RKO (cell line): Measurements from ENCODE around the gene C11orf52.
A peak's percentile ranks its signal among the peaks of the same experiment; 100 is the strongest.

Experiments
- DNase-seq: peaks from one replicate; pipeline ENCODE4 v3.0.0-alpha.2; 2016; ENCODE audit warnings: low spot score

Gene C11orf52

DNA sequence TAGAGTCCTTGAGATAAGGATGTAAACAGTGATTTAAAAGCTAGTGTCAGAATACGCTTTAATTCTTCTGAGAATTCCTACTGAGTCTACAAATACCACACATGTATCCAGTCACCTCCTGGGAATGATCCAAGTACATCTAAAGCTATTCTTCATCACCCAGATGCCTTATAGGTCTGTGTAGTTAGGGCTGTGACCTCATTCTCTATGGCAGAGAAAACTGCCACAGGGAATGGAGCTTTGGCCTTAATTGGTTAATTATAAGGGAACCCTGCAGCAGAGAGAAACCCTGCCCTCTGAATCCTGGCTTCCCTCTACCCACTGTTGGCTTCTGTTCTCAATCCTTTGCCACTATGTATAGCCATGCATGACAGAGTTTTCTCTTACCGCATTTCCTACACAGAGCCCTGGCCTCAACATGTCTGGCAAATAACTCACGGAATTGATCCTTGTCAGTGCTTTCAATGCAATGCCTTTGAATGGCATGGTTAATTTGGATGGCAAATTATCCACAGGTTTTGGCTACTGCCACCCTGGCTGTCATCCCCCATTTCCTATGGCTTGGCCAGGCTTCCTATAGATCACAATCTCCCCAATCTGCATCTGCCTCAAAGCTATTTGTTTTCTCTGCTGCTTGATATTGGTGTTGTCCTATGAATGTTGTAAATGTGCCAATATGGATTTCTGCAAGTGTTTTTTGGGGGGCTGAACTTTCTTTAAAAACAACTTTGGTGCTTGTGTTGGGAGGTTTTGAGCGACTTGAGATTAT is 21.3 kb downstream of the C11orf52 start:
- peak; percentile 78 for DNase-seq

DNA sequence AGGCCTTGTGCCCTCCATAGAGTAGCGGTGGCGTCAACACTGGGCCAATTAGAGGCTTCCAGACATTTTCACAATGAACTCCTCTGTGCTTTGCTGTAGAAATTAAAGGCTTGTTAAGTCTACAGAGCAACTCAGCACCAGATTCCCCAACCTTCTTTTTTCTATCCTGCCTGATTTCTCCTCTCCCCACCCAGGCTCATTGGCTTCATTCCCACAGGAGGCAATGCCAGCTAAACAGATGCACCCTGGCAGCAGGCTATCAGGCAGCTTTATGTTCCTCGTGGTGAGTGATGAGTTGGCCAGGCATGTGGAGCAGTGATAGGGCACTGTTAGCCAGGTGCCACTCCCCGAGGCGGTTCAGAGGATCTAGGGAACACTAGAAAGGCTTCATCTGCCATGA is 23.2 kb downstream of the C11orf52 start:
- no peak for DNase-seq

GRCh38 chr11:111942829-111943228 is 24.1 kb downstream of the C11orf52 start:
- no peak for DNase-seq

- DNase-seq = no peak
Observed at GRCh38 chr11:111944139-111944538, 25.4 kb downstream of the C11orf52 start.

GRCh38 chr11:111944651-111945051 is 25.9 kb downstream of the C11orf52 start:
- DNase-seq = peak; percentile 27

DNA sequence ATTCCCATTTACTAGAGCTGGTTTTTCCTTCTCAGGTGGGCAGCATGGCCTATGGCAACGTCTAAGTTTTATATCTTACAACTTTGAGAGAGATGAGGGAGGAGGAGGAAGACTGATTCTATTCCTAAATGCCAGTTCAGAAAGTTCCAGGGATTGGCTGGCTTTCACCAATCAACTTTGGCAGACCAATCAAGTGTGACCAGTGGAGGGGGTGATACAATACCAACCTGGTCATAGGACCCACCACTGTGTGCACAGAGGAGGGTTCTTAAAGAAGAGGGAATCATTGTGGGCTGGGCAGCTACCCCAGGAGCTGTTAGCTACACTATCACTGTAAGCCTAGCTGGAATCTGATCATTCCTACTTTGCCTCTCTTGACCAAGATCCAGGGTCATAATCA is 26.5 kb downstream of the C11orf52 start:
- DNase-seq = no peak

DNA sequence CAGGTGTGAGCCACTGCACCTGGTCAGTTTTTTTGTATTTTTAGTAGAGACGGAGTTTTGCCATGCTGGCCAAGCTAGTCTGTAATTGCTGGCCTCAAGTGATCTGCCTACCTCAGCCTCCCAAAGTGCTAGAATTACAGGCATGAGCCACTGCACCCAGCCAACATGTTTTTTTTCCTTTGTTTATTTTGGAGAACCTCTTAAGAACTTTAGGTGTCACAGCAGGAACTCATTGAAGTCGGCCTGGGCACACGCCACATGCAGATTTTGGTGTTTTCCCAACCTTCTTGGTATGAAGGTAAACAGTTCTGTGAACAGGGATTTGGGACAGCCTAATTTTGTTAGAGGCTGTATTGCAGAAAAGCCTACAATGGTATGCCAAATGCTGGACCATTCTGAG is 27.8 kb downstream of the C11orf52 start:
- no peak for DNase-seq

DNA sequence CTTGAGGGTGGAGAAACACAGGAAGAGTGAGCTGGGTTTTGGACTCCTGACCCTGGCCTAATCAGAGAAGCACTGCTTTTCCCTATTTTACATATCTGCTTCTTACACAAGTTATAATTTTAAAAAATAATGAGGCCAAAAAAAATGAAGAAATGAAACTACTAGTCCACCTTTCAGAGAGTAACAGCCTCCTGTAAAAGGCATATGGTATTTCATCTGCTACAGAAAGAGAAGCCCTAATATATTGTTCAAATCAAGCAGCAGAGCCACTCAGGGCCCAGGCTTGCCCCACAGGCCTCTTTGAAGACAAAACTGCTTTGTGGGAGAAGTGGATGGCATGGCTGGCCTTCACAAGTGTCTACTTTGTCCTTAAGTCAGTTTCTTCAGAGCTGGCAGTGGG is 28.4 kb downstream of the C11orf52 start:
- DNase-seq = no peak

DNA sequence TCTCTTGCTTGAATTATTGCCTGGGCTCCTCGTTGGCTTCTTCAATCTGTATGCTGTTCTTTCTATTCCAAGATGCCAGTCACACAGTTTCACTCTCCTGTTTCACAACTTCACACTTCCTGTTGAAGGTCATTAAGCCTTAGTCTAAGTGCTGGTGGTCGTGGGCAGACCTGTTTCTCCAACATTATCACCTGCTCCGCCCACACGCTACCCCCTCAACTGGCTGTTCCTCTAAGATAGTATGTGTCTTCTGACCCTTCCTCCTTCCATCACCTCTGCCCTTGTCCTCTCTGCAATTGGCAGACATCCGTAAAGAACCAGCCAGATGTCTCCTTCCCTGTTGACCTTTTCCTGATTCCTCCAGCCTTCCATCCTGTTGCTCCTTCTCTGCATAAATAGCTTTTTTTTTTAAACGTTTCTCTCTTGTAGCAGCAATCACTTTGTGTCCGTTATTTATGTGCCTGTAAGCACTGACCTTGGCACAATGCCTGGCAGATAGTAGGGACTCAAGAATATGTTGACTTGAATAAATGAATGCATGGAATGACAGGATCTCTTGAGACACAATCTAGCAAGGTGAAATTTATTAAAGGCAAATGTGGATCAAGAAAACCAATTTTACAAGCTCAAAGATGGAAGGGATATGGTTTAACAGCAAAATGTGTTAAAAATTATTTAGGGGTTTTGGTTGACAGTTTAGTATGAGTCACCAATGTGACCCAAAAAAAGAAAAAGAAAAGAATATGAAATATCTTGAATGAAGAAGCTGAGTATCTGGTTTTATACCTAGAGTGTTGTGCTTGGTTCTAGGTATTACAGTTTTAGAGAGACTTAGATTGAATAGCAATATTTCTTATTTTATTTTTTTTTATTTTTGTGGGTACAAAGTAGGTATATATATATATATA is 31.1 kb downstream of the C11orf52 start:
- no peak for DNase-seq

- no peak for DNase-seq
Observed at GRCh38 chr11:111951565-111951964, 32.9 kb downstream of the C11orf52 start.

DNA sequence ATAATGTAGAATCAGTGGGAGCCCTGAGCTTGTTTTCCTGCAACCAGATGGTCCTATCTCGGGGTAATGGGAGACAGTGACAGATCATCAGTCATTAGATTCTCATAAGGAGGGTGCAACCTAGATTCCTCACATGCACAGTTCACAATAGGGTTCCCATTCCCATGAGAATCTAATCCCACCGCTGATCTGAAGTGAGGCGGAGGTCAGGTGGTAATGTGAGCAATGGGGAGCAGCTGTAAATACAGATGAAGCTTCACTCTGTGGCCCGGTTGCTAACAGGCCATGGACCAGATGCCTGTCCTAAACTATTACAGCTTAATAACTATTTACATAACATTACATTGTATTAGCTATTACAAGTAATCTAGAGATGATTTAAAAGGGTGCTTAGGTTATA is 35.4 kb downstream of the C11orf52 start:
- no peak for DNase-seq

DNA sequence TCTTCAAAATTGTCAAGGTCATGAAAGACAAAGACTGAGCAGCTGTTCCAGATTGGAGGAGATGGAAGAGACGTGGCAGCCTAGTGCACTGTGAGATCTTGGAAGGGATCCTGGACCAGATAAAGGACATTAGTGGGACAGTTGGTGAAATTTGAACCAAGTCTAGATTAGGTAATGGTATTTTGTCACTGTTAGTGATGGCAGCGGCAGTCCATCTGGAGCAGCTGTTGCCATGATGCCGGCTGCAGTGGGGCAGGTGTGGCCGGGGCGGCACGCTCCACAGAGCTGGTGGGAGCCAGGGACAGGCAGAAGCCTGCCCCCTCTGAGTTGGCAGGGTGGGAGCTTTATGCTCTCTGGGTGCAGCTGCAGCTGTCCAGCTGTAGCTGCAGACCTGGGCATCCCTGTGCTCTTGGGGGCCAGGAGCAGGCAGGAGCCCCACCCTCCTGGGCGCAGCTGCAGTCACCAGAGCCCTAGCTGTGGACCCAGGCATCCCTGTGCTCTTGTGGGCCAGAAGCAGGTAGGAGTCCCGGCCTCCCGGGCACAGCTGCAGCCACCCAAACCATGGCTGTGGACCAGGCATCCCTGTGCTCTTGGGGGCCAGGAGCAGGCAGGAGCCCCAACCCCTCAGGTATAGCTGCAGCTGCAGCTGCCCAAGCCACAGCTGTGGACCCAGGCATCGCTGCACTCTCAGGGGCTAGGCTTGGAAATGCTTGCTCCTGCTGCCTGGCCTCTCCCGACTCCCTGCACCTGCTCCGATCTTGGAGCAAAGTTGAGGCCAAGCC is 39.1 kb downstream of the C11orf52 start:
- DNase-seq = no peak

GRCh38 chr11:111960916-111961315 is 42.2 kb downstream of the C11orf52 start:
- no peak for DNase-seq

GRCh38 chr11:111961389-111962300 is 42.9 kb downstream of the C11orf52 start:
- DNase-seq = no peak

GRCh38 chr11:111963931-111964340 is 45.2 kb downstream of the C11orf52 start:
- DNase-seq = no peak

- no peak for DNase-seq
Observed at GRCh38 chr11:111966678-111967077, 48.0 kb downstream of the C11orf52 start.

GRCh38 chr11:111967649-111968048 is 48.9 kb downstream of the C11orf52 start:
- no peak for DNase-seq

GRCh38 chr11:111969344-111969743 is 50.6 kb downstream of the C11orf52 start:
- DNase-seq = no peak

- DNase-seq = no peak
Observed at GRCh38 chr11:111974446-111974845, 55.7 kb downstream of the C11orf52 start.

GRCh38 chr11:111975076-111975806 is 56.5 kb downstream of the C11orf52 start:
- DNase-seq = no peak
